Measurements from ENCODE around the gene TLCD3A.
A peak's percentile ranks its signal among the peaks of the same experiment; 100 is the strongest.

The TLCD3A gene

GRCh38 chr17:732067-732901 is at the start of gene TLCD3A:
Gene TLCD3A, plus strand, starts transcription at chr17:732596. Its CDS starts 52 bp downstream, at chr17:732648.
- no peak for DNase-seq (ENCODE audit: low spot score)
- peak within 1 kb of the TSS; percentile 25 to 88 for H3K27ac ChIP-seq
- peak within 1 kb of the TSS; percentile 92 for H3K4me3 ChIP-seq
- no peak for TF ChIP-seq CTCF (IDR thresholded peaks at IDR 0.05)

GRCh38 chr17:683040-683439 is 49.4 kb upstream of the TLCD3A start:
- Histone ChIP-seq H3K4me3 (no peak overlapping the region), H3K27ac (no peak overlapping the region)
- DNase-seq (ENCODE audit: low spot score): no peak
- no peak for TF ChIP-seq CTCF (IDR thresholded peaks at IDR 0.05)

GRCh38 chr17:683499-684254 is 48.7 kb upstream of the TLCD3A start:
- no peak for TF ChIP-seq CTCF (IDR thresholded peaks at IDR 0.05)
- H3K27ac ChIP-seq: no peak overlapping the region
- H3K4me3 ChIP-seq: no peak overlapping the region
- DNase-seq (ENCODE audit: low spot score): no peak

- no peak for TF ChIP-seq CTCF (IDR thresholded peaks at IDR 0.05)
- Histone ChIP-seq H3K4me3 (no peak overlapping the region), H3K27ac (no peak overlapping the region)
Measured at GRCh38 chr17:685006-685405, 47.4 kb upstream of the TLCD3A start.

GRCh38 chr17:688100-688989 is 44.1 kb upstream of the TLCD3A start:
- DNase-seq (ENCODE audit: low spot score): no peak
- Histone ChIP-seq H3K27ac (no peak overlapping the region), H3K4me3 (no peak overlapping the region)
- no peak for TF ChIP-seq CTCF (IDR thresholded peaks at IDR 0.05)

More at GRCh38 chr17:685006-685405, 47.4 kb upstream of the TLCD3A start:
- DNase-seq (ENCODE audit: low spot score): no peak

- TF ChIP-seq CTCF (IDR thresholded peaks at IDR 0.05): no peak
- H3K4me3 ChIP-seq: no peak overlapping the region
- no peak for DNase-seq (ENCODE audit: low spot score)
- H3K27ac ChIP-seq: no peak overlapping the region
Measured at GRCh38 chr17:689556-690275, 42.7 kb upstream of the TLCD3A start.

Measured in coronary artery (tissue), 2 donors.